Tongue (tissue), 2 donors: ENCODE results near the gene RRP12. TPM values are rescaled to one million over a fixed set of nuclear protein-coding genes. Genes with fewer than 3 reads are reported as not detected.
A peak's percentile ranks its signal among the peaks of the same experiment; 100 is the strongest.
"Not testable (repeated sequence)": the region's sequence is repeated elsewhere in the genome, so short reads cannot be mapped to it uniquely, and the experiment has no call there.

Source experiments
- DNase-seq: peaks from one replicate; pipeline ENCODE4 v3.0.0-alpha.2; 2015
- total RNA-seq: library from RNA; depleted of rRNA; stranded (reverse); fragments of >200 nt; gene quantifications from one replicate; pipeline ENCODE4 v1.2.3, GENCODE V29; 2014

RRP12 gene
- total RNA-seq, 1 donor from 2014 or later: 18.6 TPM

- DNase-seq: no peak
These were observed 35.3 kb downstream of the RRP12 start for GRCh38 chr10:97365761-97366351.

GRCh38 chr10:97363071-97363470, 38.1 kb downstream of the RRP12 start:
- DNase-seq: no peak

GRCh38 chr10:97362310-97363033, 38.7 kb downstream of the RRP12 start:
- no peak for DNase-seq

- DNase-seq: no peak
These were observed 39.6 kb downstream of the RRP12 start for GRCh38 chr10:97361537-97361901.

GRCh38 chr10:97360705-97361536, 40.2 kb downstream of the RRP12 start:
- DNase-seq: no peak

- DNase-seq: no peak
These were observed 42.4 kb downstream of the RRP12 start for GRCh38 chr10:97358781-97359180.

GRCh38 chr10:97358349-97358748, 42.8 kb downstream of the RRP12 start:
- DNase-seq: no peak

- DNase-seq: no peak
These were observed 44.2 kb downstream of the RRP12 start for GRCh38 chr10:97356918-97357317.

GRCh38 chr10:97356318-97356914, 44.7 kb downstream of the RRP12 start:
- DNase-seq: no peak

GRCh38 chr10:97355571-97355975, 45.6 kb downstream of the RRP12 start:
- peak; percentile 27 for DNase-seq

GRCh38 chr10:97353945-97354344, 47.2 kb downstream of the RRP12 start:
- DNase-seq: no peak

GRCh38 chr10:97349752-97350513, 51.2 kb downstream of the RRP12 start:
- DNase-seq: no peak

- DNase-seq: no peak
These were observed 53.8 kb downstream of the RRP12 start for GRCh38 chr10:97347317-97347716.

- not testable (repeated sequence) for DNase-seq
These were observed 57.5 kb downstream of the RRP12 start for GRCh38 chr10:97343664-97344063.

GRCh38 chr10:97341416-97341815, 59.7 kb downstream of the RRP12 start:
- no peak for DNase-seq

GRCh38 chr10:97338041-97338440, 63.1 kb downstream of the RRP12 start:
- DNase-seq: no peak

GRCh38 chr10:97336942-97337831, 64.0 kb downstream of the RRP12 start:
- DNase-seq: peak; percentile 46

- DNase-seq: no peak
These were observed 64.7 kb downstream of the RRP12 start for GRCh38 chr10:97336446-97336845.

- DNase-seq: no peak
These were observed 65.1 kb downstream of the RRP12 start for GRCh38 chr10:97336006-97336405.

- no peak for DNase-seq
These were observed 65.9 kb downstream of the RRP12 start for GRCh38 chr10:97335188-97335619.
